ENCODE data around the gene POU2AF2.

- no peak for TF ChIP-seq CTCF (IDR thresholded peaks at IDR 0.05; ENCODE audit: insufficient read depth, low read depth, low read length)
- TF ChIP-seq EZH2 (IDR thresholded peaks at IDR 0.05; ENCODE audit: insufficient read depth, low read length) = no peak
Observed at GRCh38 chr11:111327908-111328624, 82.5 kb downstream of the POU2AF2 start.

All from astrocyte (in vitro differentiated cells and primary cell).